Hepatocyte (in vitro differentiated cells): Measurements from ENCODE around the gene MACROD2. TPM values are rescaled to one million over a fixed set of nuclear protein-coding genes. Genes with fewer than 3 reads are reported as not detected.

Experiments
- DNase-seq: peaks from one replicate; pipeline ENCODE4 v3.0.0-alpha.2; 2016; ENCODE audit warnings: low spot score
- H2AFZ ChIP-seq: fragments of 200-600 bp; sonication (generic); 2 replicates; pipeline ENCODE4 v1.6.0; 2016; ENCODE audit warnings: antibody characterized with exemption, mild to moderate bottlenecking
- H3K27ac ChIP-seq: fragments of 200-600 bp; sonication (generic); 2 replicates; pipeline ENCODE4 v1.5.1; 2016; ENCODE audit warnings: mild to moderate bottlenecking
- H3K27me3 ChIP-seq: fragments of 200-600 bp; sonication (generic); 2 replicates; pipeline ENCODE4 v1.6.1; 2016
- H3K36me3 ChIP-seq: fragments of 200-600 bp; sonication (generic); replicated peaks from 2 replicates; pipeline ENCODE4 v1.5.1; 2016; ENCODE audit warnings: low read depth; ENCODE audit not compliant: insufficient read depth
- H3K4me1 ChIP-seq: fragments of 200-600 bp; sonication (generic); 2 replicates; pipeline ENCODE4 v1.5.1; 2016; ENCODE audit warnings: mild to moderate bottlenecking, moderate library complexity; ENCODE audit not compliant: insufficient read depth
- H3K4me2 ChIP-seq: fragments of 200-600 bp; sonication (generic); 2 replicates; pipeline ENCODE4 v1.6.0; 2016
- H3K4me3 ChIP-seq: fragments of 200-600 bp; sonication (generic); 2 replicates; pipeline ENCODE4 v1.5.1; 2016; ENCODE audit warnings: mild to moderate bottlenecking
- H3K79me2 ChIP-seq: fragments of 200-600 bp; sonication (generic); 2 replicates; pipeline ENCODE4 v1.6.0; 2017; ENCODE audit warnings: mild to moderate bottlenecking
- H3K9me2 ChIP-seq: fragments of 200-600 bp; sonication (generic); replicated peaks from 2 replicates; pipeline ENCODE4 v1.6.0; 2017; ENCODE audit warnings: mild to moderate bottlenecking; ENCODE audit not compliant: insufficient read depth
- H3K9me3 ChIP-seq: fragments of 200-600 bp; sonication (generic); 2 replicates; pipeline ENCODE4 v1.5.1; 2016; ENCODE audit warnings: low read depth, mild to moderate bottlenecking
- H4K20me1 ChIP-seq: fragments of 200-600 bp; sonication (generic); 2 replicates; pipeline ENCODE4 v1.6.0; 2016; ENCODE audit warnings: mild to moderate bottlenecking; ENCODE audit not compliant: insufficient read depth, poor library complexity, severe bottlenecking
- EZH2 ChIP-seq: fragments of 200-600 bp; sonication (generic); IDR thresholded peaks from 2 replicates; pipeline ENCODE4 v1.6.1; 2016; ENCODE audit warnings: antibody characterized with exemption, mild to moderate bottlenecking, borderline replicate concordance
- EZH2phosphoT487 ChIP-seq: fragments of 200-600 bp; sonication (generic); IDR thresholded peaks from one replicate; pipeline ENCODE4 v1.6.1; 2018; ENCODE audit warnings: antibody characterized with exemption, mild to moderate bottlenecking, low read depth, moderate library complexity; ENCODE audit not compliant: unreplicated experiment, severe bottlenecking
- WGBS: methylation state at CpG from one replicate; pipeline ENCODE4 v1.1.6; 2016; ENCODE audit warnings: low lambda C conversion rate; ENCODE audit errors: missing lambda C conversion rate; 5-methylcytosine and 5-hydroxymethylcytosine counted together
- polyA plus RNA-seq: library from polyadenylated mRNA; unstranded; fragments of >200 nt; fragmentation: Nextera tagmentation; extraction: Ambion mirVana; gene quantifications from 2 replicates; pipeline ENCODE4 v1.2.1, GENCODE V29; 2016
- total RNA-seq: library from RNA; depleted of rRNA; stranded (reverse); fragments of >200 nt; gene quantifications from 2 replicates; pipeline ENCODE4 v1.2.3, GENCODE V29; 2014
- TF ChIP-seq, protein P1 (sequence below): fragments of 200-600 bp; sonication (generic); IDR thresholded peaks from 2 replicates; pipeline ENCODE4 v1.5.1; 2016; ENCODE audit warnings: antibody characterized with exemption, mild to moderate bottlenecking; ENCODE audit not compliant: poor library complexity

The MACROD2 gene
- total and polyA plus RNA-seq, 2 experiments from 2014 or later = 2.4 to 3.1 TPM

GRCh38 chr20:15860850-15861249 is 1865.5 kb downstream of the MACROD2 start:
- no peaks in the 10 kb centered on the region for H3K36me3 ChIP-seq
- no peaks in the 10 kb centered on the region for H4K20me1 ChIP-seq
- no peaks in the 10 kb centered on the region for H3K79me2 ChIP-seq
- H2AFZ ChIP-seq = no peak overlapping the region
- 94% methylated on average over 2 of the region's 2 CpGs for WGBS
- H3K4me2 ChIP-seq = no peak overlapping the region
- no peaks in the 10 kb centered on the region for H3K27me3 ChIP-seq
- H3K9me3 ChIP-seq = no peaks in the 10 kb centered on the region
- TF ChIP-seq, protein P1, sequence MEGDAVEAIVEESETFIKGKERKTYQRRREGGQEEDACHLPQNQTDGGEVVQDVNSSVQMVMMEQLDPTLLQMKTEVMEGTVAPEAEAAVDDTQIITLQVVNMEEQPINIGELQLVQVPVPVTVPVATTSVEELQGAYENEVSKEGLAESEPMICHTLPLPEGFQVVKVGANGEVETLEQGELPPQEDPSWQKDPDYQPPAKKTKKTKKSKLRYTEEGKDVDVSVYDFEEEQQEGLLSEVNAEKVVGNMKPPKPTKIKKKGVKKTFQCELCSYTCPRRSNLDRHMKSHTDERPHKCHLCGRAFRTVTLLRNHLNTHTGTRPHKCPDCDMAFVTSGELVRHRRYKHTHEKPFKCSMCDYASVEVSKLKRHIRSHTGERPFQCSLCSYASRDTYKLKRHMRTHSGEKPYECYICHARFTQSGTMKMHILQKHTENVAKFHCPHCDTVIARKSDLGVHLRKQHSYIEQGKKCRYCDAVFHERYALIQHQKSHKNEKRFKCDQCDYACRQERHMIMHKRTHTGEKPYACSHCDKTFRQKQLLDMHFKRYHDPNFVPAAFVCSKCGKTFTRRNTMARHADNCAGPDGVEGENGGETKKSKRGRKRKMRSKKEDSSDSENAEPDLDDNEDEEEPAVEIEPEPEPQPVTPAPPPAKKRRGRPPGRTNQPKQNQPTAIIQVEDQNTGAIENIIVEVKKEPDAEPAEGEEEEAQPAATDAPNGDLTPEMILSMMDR = no peak
- TF ChIP-seq EZH2 (no peak), EZH2phosphoT487 (no peak)
- H3K9me2 ChIP-seq = no peaks in the 10 kb centered on the region
- no peaks in the 10 kb centered on the region for H3K4me1 ChIP-seq
- no peak overlapping the region for H3K27ac ChIP-seq
- no peak overlapping the region for H3K4me3 ChIP-seq
- DNase-seq = no peak

GRCh38 chr20:15862178-15862577 is 1866.9 kb downstream of the MACROD2 start:
- Histone ChIP-seq H4K20me1 (no peaks in the 10 kb centered on the region), H2AFZ (no peak overlapping the region), H3K9me2 (no peaks in the 10 kb centered on the region), H3K36me3 (no peaks in the 10 kb centered on the region), H3K4me3 (no peak overlapping the region), H3K27ac (no peak overlapping the region), H3K4me1 (no peaks in the 10 kb centered on the region), H3K4me2 (no peak overlapping the region), H3K27me3 (no peaks in the 10 kb centered on the region), H3K9me3 (no peaks in the 10 kb centered on the region), H3K79me2 (no peaks in the 10 kb centered on the region)
- WGBS = 49% methylated on average over 4 of the region's 4 CpGs
- DNase-seq = no peak
- TF ChIP-seq EZH2 (no peak), EZH2phosphoT487 (no peak)
- TF ChIP-seq, protein P1 = no peak

- H3K27me3 ChIP-seq = no peaks in the 10 kb centered on the region
- no peaks in the 10 kb centered on the region for H4K20me1 ChIP-seq
- TF ChIP-seq EZH2phosphoT487 (no peak), EZH2 (no peak)
- TF ChIP-seq, protein P1 = no peak
- H3K36me3 ChIP-seq = no peaks in the 10 kb centered on the region
- no peak overlapping the region for H3K4me3 ChIP-seq
- no peak overlapping the region for H2AFZ ChIP-seq
- no peaks in the 10 kb centered on the region for H3K79me2 ChIP-seq
- H3K9me3 ChIP-seq = no peaks in the 10 kb centered on the region
- no peaks in the 10 kb centered on the region for H3K4me1 ChIP-seq
- no peak overlapping the region for H3K4me2 ChIP-seq
- H3K9me2 ChIP-seq = no peaks in the 10 kb centered on the region
- H3K27ac ChIP-seq = no peak overlapping the region
- DNase-seq = no peak
These were observed 1868.4 kb downstream of the MACROD2 start for GRCh38 chr20:15863735-15864134.

DNA sequence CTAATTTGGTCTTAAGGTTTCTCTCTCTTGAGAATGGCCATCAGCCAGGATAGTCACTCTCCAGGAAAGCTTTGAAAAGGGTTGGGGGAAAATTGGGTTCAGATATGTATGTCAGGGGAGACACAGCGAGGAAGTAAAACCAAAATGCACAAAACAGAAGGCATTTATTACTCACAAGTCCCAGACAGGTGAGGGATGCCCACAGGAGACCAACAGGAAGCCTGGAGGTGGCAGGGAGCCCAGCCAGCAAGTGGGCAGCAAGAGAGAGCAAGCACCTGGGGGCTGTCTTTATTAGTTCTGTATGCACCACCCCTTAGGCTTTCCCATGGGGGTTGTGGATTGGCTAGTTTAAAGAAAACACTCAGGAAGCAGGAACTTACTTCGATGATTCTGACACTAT is 1870.2 kb downstream of the MACROD2 start:
- no peak for TF ChIP-seq EZH2phosphoT487
- TF ChIP-seq, protein P1 = no peak
- no peak for TF ChIP-seq EZH2
- no peaks in the 10 kb centered on the region for H3K79me2 ChIP-seq
- H3K27ac ChIP-seq = no peak overlapping the region
- H3K4me3 ChIP-seq = no peak overlapping the region
- no peaks in the 10 kb centered on the region for H3K9me2 ChIP-seq
- H3K9me3 ChIP-seq = no peaks in the 10 kb centered on the region
- no peaks in the 10 kb centered on the region for H3K36me3 ChIP-seq
- 96% methylated on average over 2 of the region's 2 CpGs for WGBS
- H3K4me2 ChIP-seq = no peak overlapping the region
- H4K20me1 ChIP-seq = no peaks in the 10 kb centered on the region
- H3K4me1 ChIP-seq = no peaks in the 10 kb centered on the region
- H2AFZ ChIP-seq = no peak overlapping the region
- DNase-seq = no peak
- H3K27me3 ChIP-seq = no peaks in the 10 kb centered on the region
